Endothelial cell of umbilical vein (primary cell): ENCODE measurements around the gene DNHD1. TPM values are rescaled to one million over a fixed set of nuclear protein-coding genes. Genes with fewer than 3 reads are reported as not detected.

ENCODE experiments used
- BruUV-seq: library from RNA; stranded (reverse); fragments of 400-500 nt; replicated peaks from 2 replicates; lab custom pipeline; 2021; lab: Mats Ljungman, UMichigan
- CTCF ChIA-PET: fragments of 300-600, 350-600 bp; sonication (Branson Sonifier 250); formaldehyde crosslinking; loops from one replicate; lab custom pipeline; 2021; ENCODE audit warnings: antibody characterized with exemption, inconsistent platforms; lab: Charles Lee
- POLR2A ChIA-PET: fragments of 300-600, 350-600 bp; sonication (Branson Sonifier 250); formaldehyde crosslinking; loops from one replicate; lab custom pipeline; 2021; ENCODE audit warnings: antibody characterized with exemption, inconsistent platforms; lab: Charles Lee
- DNase-seq: peaks from one replicate; pipeline ENCODE4 v3.0.0-alpha.2; 2011; ENCODE audit warnings: low read depth, low spot score
- FAIRE-seq: peaks from 2 replicates; lab custom pipeline; 2011; peaks lifted over from hg19 to GRCh38; lab: Jason Lieb, UNC
- H2AFZ ChIP-seq: 2 replicates; pipeline ENCODE4 v1.6.0; 2012; ENCODE audit warnings: low read depth, low read length, control low read depth, inconsistent platforms
- H3K27ac ChIP-seq: 2 replicates; pipeline ENCODE4 v1.5.1; 2011; ENCODE audit warnings: low read depth, mild to moderate bottlenecking, control low read depth, low read length, moderate library complexity; ENCODE audit not compliant: insufficient read depth
- H3K27me3 ChIP-seq, 2 experiments: 2 replicates each; pipeline versions ENCODE4 v1.6.0 to v1.6.1; 2011; ENCODE audit warnings: low read length in 2 of 2, mixed read lengths in 1 of 2; ENCODE audit not compliant: control insufficient read depth in 2 of 2, insufficient read depth in 2 of 2
- H3K36me3 ChIP-seq, 2 experiments: 2 replicates in 1 of 2; 3 replicates in 1 of 2; pipeline ENCODE4 v1.5.1; 2011; ENCODE audit warnings: low read length in 2 of 2, mild to moderate bottlenecking in 1 of 2, moderate library complexity in 1 of 2; ENCODE audit not compliant: control insufficient read depth in 2 of 2, insufficient read depth in 2 of 2; ENCODE audit errors: extremely low read depth in 1 of 2
- H3K4me1 ChIP-seq: 3 replicates; pipeline ENCODE4 v1.5.1; 2011; ENCODE audit warnings: mild to moderate bottlenecking, low read length; ENCODE audit not compliant: control insufficient read depth, insufficient read depth; ENCODE audit errors: extremely low read depth
- H3K4me2 ChIP-seq: 2 replicates; pipeline ENCODE4 v1.6.1; 2011; ENCODE audit warnings: low read length, control low read depth, mixed read lengths; ENCODE audit not compliant: insufficient read depth
- H3K4me3 ChIP-seq, 3 experiments: fragments of 200-600 bp in 1 of 3; sonication (generic), shearing (Covaris generic) in 1 of 3; replicated peaks in 1 of 3; 2 replicates each; pipeline ENCODE4 v1.5.1; 2011 to 2016; ENCODE audit warnings: control low read depth in 3 of 3, low read length in 3 of 3, mild to moderate bottlenecking in 2 of 3, inconsistent platforms in 1 of 3, low read depth in 1 of 3, moderate library complexity in 1 of 3; ENCODE audit not compliant: insufficient read depth in 1 of 3
- H3K79me2 ChIP-seq: 2 replicates; pipeline ENCODE4 v1.6.0; 2012; ENCODE audit warnings: low read length, inconsistent platforms; ENCODE audit not compliant: control insufficient read depth, insufficient read depth
- H3K9ac ChIP-seq: replicated peaks from 2 replicates; pipeline ENCODE3; 2011; ENCODE audit warnings: low read length, control low read depth; ENCODE audit not compliant: insufficient read depth; ENCODE audit errors: extremely low read depth
- H3K9me1 ChIP-seq: replicated peaks from 3 replicates; pipeline ENCODE4 v1.6.0; 2011; ENCODE audit warnings: mild to moderate bottlenecking, low read length; ENCODE audit not compliant: control insufficient read depth, insufficient read depth; ENCODE audit errors: extremely low read depth
- H3K9me3 ChIP-seq: replicated peaks from 2 replicates; pipeline ENCODE4 v1.5.1; 2012; ENCODE audit warnings: low read length, inconsistent platforms; ENCODE audit not compliant: control insufficient read depth, insufficient read depth
- H4K20me1 ChIP-seq: replicated peaks from 2 replicates; pipeline ENCODE3; 2011; ENCODE audit warnings: mild to moderate bottlenecking, low read length; ENCODE audit not compliant: control insufficient read depth, insufficient read depth; ENCODE audit errors: extremely low read depth
- EZH2 ChIP-seq: IDR thresholded peaks from 2 replicates; pipeline ENCODE4 v1.6.1; 2012; ENCODE audit warnings: borderline replicate concordance, low read depth, mild to moderate bottlenecking, moderate library complexity, low read length, inconsistent platforms; ENCODE audit not compliant: severe bottlenecking
- FOS ChIP-seq: IDR thresholded peaks from 2 replicates; pipeline ENCODE4 v1.6.1; 2011; ENCODE audit warnings: mild to moderate bottlenecking, low read length, moderate library complexity, borderline replicate concordance; ENCODE audit not compliant: insufficient read depth
- GATA2 ChIP-seq: IDR thresholded peaks from 2 replicates; pipeline ENCODE4 v1.7.0; 2011; ENCODE audit warnings: low read depth, mild to moderate bottlenecking, moderate library complexity, mixed read lengths, low read length; ENCODE audit not compliant: insufficient read length, insufficient read depth
- JUN ChIP-seq: IDR thresholded peaks from 2 replicates; pipeline ENCODE4 v1.6.1; 2011; ENCODE audit warnings: borderline replicate concordance, low read depth; ENCODE audit not compliant: insufficient read length, insufficient read depth
- MYC ChIP-seq: IDR thresholded peaks from one replicate; pipeline ENCODE4 v1.6.1; 2011; ENCODE audit warnings: mild to moderate bottlenecking, low read depth, low read length
- POLR2A ChIP-seq: IDR thresholded peaks from 2 replicates; pipeline ENCODE4 v1.6.1; 2012; ENCODE audit warnings: low read depth, mild to moderate bottlenecking, control low read depth, low read length
- POLR2AphosphoS5 ChIP-seq: IDR thresholded peaks from 2 replicates; pipeline ENCODE4 v1.6.1; 2012; ENCODE audit warnings: low read depth, mild to moderate bottlenecking, control low read depth, low read length, moderate library complexity; ENCODE audit not compliant: insufficient read depth
- dilution Hi-C: fragments of 300-500 bp; cut with MboI; formaldehyde crosslinking; loops from one replicate; pipeline ENCODE4 v1.15.0; 2019; ENCODE audit warnings: low sequenced_read_pairs; ENCODE audit not compliant: extremely low pct_ligation_motif_present
- intact Hi-C: fragments of 100-400 bp; cut with micrococcal nuclease; formaldehyde crosslinking; loops from one replicate; pipeline ENCODE4 v1.10.0; 2022
- polyA plus RNA-seq, 4 experiments: library from polyadenylated mRNA; depleted of rRNA in 3 of 4; stranded (reverse) in 3 of 4; unstranded in 1 of 4; fragments of >200 nt; gene quantifications; 2 replicates each; pipeline versions ENCODE4 v1.2.1 to v1.2.3, GENCODE V29; 2011 to 2012; ENCODE audit warnings: missing spikeins in 1 of 4
- total RNA-seq: library from RNA; stranded (reverse); gene quantifications from 2 replicates; pipeline ENCODE4 v1.2.3, GENCODE V29; 2021
- TF ChIP-seq, protein P1 (sequence below): IDR thresholded peaks from 2 replicates; pipeline ENCODE4 v1.6.1; 2011; ENCODE audit not compliant: insufficient read depth, insufficient read length
- TF ChIP-seq, protein P2 (sequence below), 2 donors: IDR thresholded peaks; 1 replicate in 1 of 2; 2 replicates in 1 of 2; pipeline ENCODE4 v1.5.1; 2011; ENCODE audit warnings: low read length in 2 of 2, mild to moderate bottlenecking in 2 of 2, moderate library complexity in 2 of 2, control low read depth in 1 of 2, inconsistent platforms in 1 of 2, low read depth in 1 of 2; ENCODE audit not compliant: insufficient read depth in 1 of 2; ENCODE audit errors: extremely low read depth in 1 of 2

Gene DNHD1
- total and polyA plus RNA-seq, 2 donors (not counting 3 experiments of a cell fraction or from before 2014, with no cell fraction given) = 3.7 to 8.6 TPM

DNA sequence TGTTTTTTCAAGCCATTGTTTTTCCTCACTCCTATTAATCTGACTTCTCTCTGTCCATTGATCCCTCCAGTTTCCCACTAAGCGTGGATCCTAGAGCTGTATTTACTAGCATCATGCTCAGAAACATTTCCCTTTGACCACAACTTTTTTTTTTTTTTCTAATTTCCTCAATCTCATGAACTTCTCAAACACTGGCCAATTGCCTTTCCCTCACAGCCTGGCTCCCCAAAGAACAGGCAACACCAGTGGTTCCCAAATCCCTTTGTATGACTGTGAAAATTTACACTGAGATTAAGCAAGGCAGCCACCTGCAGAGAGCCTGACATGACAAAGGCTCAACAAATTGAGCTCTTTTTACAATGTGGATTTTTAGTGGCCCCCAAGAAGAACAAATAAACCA, 123.6 kb downstream of the DNHD1 start:
- Histone ChIP-seq H2AFZ (no peak overlapping the region), H3K9me1 (no peaks in the 10 kb centered on the region), H3K36me3 (peaks cover 3 to 25% of the 10 kb centered on the region in 2 experiments), H3K9me3 (no peaks in the 10 kb centered on the region), H3K79me2 (peaks cover 7% of the 10 kb centered on the region), H3K4me1 (peaks cover 33% of the 10 kb centered on the region), H3K4me2 (no peak overlapping the region), H4K20me1 (no peaks in the 10 kb centered on the region), H3K4me3 (no peak overlapping the region), H3K9ac (no peak overlapping the region), H3K27me3 (no peaks in the 10 kb centered on the region), H3K27ac (no peak overlapping the region)
- dilution Hi-C loops = no loop called here
- BruUV-seq = no TSS peak
- intact Hi-C loops = no loop called here
- POLR2A ChIA-PET = interaction anchor here (1.4 kb wide), 1 partner anchor 15 kb away, joined by 4 read pairs; no protein-coding TSS in a partner anchor
- TF ChIP-seq, protein P1, sequence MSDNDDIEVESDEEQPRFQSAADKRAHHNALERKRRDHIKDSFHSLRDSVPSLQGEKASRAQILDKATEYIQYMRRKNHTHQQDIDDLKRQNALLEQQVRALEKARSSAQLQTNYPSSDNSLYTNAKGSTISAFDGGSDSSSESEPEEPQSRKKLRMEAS = no peak
- TF ChIP-seq FOS = no peak
- TF ChIP-seq POLR2AphosphoS5 = no peak
- TF ChIP-seq JUN = no peak
- TF ChIP-seq, protein P2, sequence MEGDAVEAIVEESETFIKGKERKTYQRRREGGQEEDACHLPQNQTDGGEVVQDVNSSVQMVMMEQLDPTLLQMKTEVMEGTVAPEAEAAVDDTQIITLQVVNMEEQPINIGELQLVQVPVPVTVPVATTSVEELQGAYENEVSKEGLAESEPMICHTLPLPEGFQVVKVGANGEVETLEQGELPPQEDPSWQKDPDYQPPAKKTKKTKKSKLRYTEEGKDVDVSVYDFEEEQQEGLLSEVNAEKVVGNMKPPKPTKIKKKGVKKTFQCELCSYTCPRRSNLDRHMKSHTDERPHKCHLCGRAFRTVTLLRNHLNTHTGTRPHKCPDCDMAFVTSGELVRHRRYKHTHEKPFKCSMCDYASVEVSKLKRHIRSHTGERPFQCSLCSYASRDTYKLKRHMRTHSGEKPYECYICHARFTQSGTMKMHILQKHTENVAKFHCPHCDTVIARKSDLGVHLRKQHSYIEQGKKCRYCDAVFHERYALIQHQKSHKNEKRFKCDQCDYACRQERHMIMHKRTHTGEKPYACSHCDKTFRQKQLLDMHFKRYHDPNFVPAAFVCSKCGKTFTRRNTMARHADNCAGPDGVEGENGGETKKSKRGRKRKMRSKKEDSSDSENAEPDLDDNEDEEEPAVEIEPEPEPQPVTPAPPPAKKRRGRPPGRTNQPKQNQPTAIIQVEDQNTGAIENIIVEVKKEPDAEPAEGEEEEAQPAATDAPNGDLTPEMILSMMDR (IDR thresholded peaks at IDR 0.05; ENCODE audit: extremely low read depth in 1 of 2, insufficient read depth in 1 of 2, low read depth in 1 of 2, low read length in 2 of 2) = no peak
- TF ChIP-seq POLR2A = no peak
- TF ChIP-seq GATA2 = no peak
- TF ChIP-seq MYC = no peak
- no peak for TF ChIP-seq EZH2
- no peak for DNase-seq
- CTCF ChIA-PET = interaction anchor here (1.5 to 7.6 kb wide), 5 partner anchors 47 to 241 kb away, joined by 5 to 79 read pairs (median 8); partner anchors contain the start of gene MRPL17
- peak; percentile 12 for FAIRE-seq

Other genes with a start within 250 kb of the DNHD1 start
- not detected in 2 replicates for gene CCKBR, start 237.4 kb upstream of the DNHD1 start, total RNA-seq
- not detected in 2 replicates for gene CCKBR, start 237.4 kb upstream of the DNHD1 start, polyA plus RNA-seq
- 153 and 164 TPM in 2 replicates for gene CAVIN3, start 176.8 kb upstream of the DNHD1 start, total RNA-seq
- gene CAVIN3, start 176.8 kb upstream of the DNHD1 start, polyA plus RNA-seq = 221 and 241 TPM in 2 replicates
- 51.9 and 58.9 TPM in 2 replicates for gene SMPD1, start 106.8 kb upstream of the DNHD1 start, total RNA-seq
- 93.6 and 105 TPM in 2 replicates for gene SMPD1, start 106.8 kb upstream of the DNHD1 start, polyA plus RNA-seq
- gene APBB1, start 78.2 kb upstream of the DNHD1 start, total RNA-seq = 44.3 and 48.0 TPM in 2 replicates
- 63.5 and 63.8 TPM in 2 replicates for gene APBB1, start 78.2 kb upstream of the DNHD1 start, polyA plus RNA-seq
- gene HPX, start 56.3 kb upstream of the DNHD1 start, total RNA-seq = 1.3 and 2.1 TPM in 2 replicates
- 1.5 and 1.6 TPM in 2 replicates for gene HPX, start 56.3 kb upstream of the DNHD1 start, polyA plus RNA-seq
- gene TRIM3, start 23.3 kb upstream of the DNHD1 start, total RNA-seq = 25.6 and 29.2 TPM in 2 replicates
- 21.8 and 22.2 TPM in 2 replicates for gene TRIM3, start 23.3 kb upstream of the DNHD1 start, polyA plus RNA-seq
- gene ARFIP2, start 15.9 kb upstream of the DNHD1 start, total RNA-seq = 46.7 and 48.4 TPM in 2 replicates
- 62.9 and 64.6 TPM in 2 replicates for gene ARFIP2, start 15.9 kb upstream of the DNHD1 start, polyA plus RNA-seq
- gene TIMM10B, start 15.8 kb upstream of the DNHD1 start, total RNA-seq = 29.2 and 31.3 TPM in 2 replicates
- gene TIMM10B, start 15.8 kb upstream of the DNHD1 start, polyA plus RNA-seq = 36.5 and 41.8 TPM in 2 replicates
- 19.4 and 23.3 TPM in 2 replicates for gene RRP8, start 106.3 kb downstream of the DNHD1 start, total RNA-seq
- gene RRP8, start 106.3 kb downstream of the DNHD1 start, polyA plus RNA-seq = 6.4 and 7.2 TPM in 2 replicates
- gene ILK, start 106.5 kb downstream of the DNHD1 start, total RNA-seq = 221 and 233 TPM in 2 replicates
- 296 and 299 TPM in 2 replicates for gene ILK, start 106.5 kb downstream of the DNHD1 start, polyA plus RNA-seq
- gene TAF10, start 114.9 kb downstream of the DNHD1 start, total RNA-seq = 86.2 and 105 TPM in 2 replicates
- 149 and 208 TPM in 2 replicates for gene TAF10, start 114.9 kb downstream of the DNHD1 start, polyA plus RNA-seq
- gene TPP1, start 122.1 kb downstream of the DNHD1 start, total RNA-seq = 101 and 124 TPM in 2 replicates
- gene TPP1, start 122.1 kb downstream of the DNHD1 start, polyA plus RNA-seq = 219 and 224 TPM in 2 replicates
- 73.0 and 73.1 TPM in 2 replicates for gene DCHS1, start 158.5 kb downstream of the DNHD1 start, total RNA-seq
- 56.2 and 64.2 TPM in 2 replicates for gene DCHS1, start 158.5 kb downstream of the DNHD1 start, polyA plus RNA-seq
- 86.8 and 87.2 TPM in 2 replicates for gene MRPL17, start 186.1 kb downstream of the DNHD1 start, total RNA-seq
- 61.7 and 67.6 TPM in 2 replicates for gene MRPL17, start 186.1 kb downstream of the DNHD1 start, polyA plus RNA-seq